Activated CD8-positive, alpha-beta memory T cell treated with anti-CD3 and anti-CD28 coated beads for 36 hours (primary cell): ENCODE data around the gene GPRC5D. TPM values are rescaled to one million over a fixed set of nuclear protein-coding genes. Genes with fewer than 3 reads are reported as not detected.

Experiments used
- CTCF ChIA-PET: fragments of 350-600 bp; sonication (Branson Sonifier 250); formaldehyde crosslinking; loops from one replicate; lab custom pipeline; 2021; ENCODE audit warnings: antibody characterized with exemption; lab: Charles Lee
- POLR2A ChIA-PET: fragments of 350-600 bp; sonication (Branson Sonifier 250); formaldehyde crosslinking; loops from one replicate; lab custom pipeline; 2021; ENCODE audit warnings: antibody characterized with exemption; lab: Charles Lee
- total RNA-seq, 2 experiments: library from RNA; stranded (reverse); gene quantifications; one replicate each; pipeline ENCODE4 v1.2.3, GENCODE V29; 2021

The GPRC5D gene
- total RNA-seq, 2 experiments from 2014 or later, result not detected

DNA sequence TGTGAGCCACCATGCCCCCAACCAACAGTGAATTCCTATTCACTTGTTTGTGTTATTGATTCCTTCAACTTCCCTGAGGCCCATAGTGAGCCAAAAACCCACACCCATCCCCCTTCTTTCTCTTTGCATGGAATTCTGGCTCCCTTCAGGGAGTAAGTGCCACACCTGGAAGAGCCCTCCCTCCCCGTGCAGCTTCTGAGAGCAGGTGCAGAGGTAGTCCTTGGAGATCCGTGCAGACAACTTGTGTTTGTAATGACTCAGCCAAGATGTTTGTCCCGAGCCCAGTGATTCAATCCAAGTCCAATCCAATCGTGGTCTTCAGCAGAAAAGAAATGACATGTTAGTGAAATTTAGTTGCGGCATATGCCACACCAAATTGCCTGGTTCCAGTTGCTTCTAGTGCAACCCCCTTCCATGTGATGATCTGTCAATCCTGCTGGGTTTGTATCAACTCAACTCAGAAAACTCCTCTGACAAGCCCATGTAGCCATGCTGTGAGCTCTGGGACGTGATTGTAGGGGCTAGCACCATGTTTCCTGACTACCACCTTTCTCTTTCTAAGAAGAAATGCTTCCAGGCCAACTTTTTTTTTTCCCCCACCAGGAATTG lies 33.1 kb downstream of the GPRC5D start:
- ChIA-PET POLR2A (no interaction called here), CTCF (no interaction called here)

DNA sequence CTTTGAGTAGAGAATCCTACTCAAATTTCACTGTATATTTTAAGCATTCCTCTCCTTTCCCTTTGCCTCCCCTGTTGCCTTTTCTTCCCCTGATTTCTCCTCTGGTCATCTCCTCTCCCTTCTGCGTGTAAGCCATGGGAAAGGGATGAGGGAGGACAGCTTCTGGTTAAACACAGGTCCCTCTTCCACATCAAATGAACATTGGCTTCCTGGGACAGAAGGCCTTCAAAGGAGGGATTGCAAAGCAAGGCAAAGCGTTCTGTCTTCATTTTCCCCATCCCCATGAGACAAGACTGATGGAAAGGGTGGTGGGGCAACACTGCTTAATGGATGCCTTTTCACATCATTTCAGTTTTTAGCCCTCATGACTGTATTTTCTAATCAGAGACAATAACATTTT lies 34.5 kb downstream of the GPRC5D start:
- ChIA-PET CTCF (interaction anchor here (1.6 kb wide), 1 partner anchor 87 kb away, joined by 3 read pairs; no protein-coding TSS in a partner anchor), POLR2A (no interaction called here)

DNA sequence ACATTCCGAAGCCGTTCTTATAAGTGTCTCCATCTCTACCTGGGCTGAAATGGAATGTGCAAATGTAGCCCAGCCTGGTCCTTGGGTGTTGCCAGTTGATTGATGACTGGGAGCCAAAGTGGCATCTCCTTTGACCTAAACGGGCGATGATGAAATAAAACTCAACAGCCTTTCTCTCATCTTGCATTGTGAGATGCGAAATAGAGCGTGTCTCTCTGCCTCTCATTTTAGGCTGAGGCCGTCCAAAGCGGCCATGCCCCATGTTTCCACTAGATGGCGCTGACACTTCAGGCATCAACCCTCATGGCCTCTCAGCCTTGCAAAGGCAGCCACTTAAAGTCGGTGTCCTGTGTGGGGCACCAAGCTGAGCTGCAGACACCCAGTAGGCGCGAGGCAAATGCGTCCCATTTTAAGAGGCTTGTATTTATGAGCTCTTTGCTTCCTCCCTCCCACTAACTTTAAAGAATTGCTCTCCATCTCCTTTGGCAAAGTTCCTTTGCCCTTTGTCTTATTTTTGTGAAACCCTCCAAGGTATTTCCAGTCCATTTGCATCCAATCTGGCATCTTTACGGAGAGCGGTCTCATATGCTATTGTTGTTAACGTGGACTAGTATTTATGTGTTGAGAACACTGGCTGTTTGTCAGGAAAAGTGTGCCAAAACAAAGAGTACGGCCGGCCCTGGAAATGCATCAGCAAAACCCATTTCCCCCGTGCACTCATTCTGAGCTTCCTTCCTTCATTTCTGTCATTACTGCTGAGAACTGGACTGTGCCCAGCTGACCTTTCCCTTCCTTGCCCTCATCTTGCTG lies 35.6 kb downstream of the GPRC5D start:
- ChIA-PET POLR2A (no interaction called here), CTCF (interaction anchor here (0.8 to 3.7 kb wide), 9 partner anchors 25 to 339 kb away, joined by 3 to 16 read pairs (median 4); partner anchors contain the start of gene GPRC5A)

DNA sequence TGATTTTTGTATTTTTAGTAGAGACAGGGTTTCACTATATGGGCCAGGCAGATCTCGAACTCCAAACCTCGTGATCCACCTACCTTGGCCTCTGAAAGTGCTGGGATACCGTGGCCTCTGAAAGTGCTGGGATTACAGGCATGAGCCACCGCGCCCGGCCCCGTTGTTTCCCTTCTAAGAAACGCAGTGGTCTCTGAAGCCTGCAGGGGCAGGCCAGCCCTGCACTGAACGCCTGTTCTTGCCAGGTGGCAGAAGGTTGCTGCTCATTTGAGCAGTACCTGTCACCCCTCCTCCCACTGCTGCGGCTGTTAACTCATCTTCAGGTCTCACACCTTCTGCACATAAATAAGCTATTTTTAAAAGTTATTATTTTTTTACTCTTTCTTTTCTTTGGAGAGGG lies 36.3 kb downstream of the GPRC5D start:
- ChIA-PET CTCF (interaction anchor here (1.0 to 3.7 kb wide), 4 partner anchors 24 to 296 kb away, joined by 4 to 16 read pairs (median 4); partner anchors contain the start of gene GPRC5A), POLR2A (no interaction called here)

DNA sequence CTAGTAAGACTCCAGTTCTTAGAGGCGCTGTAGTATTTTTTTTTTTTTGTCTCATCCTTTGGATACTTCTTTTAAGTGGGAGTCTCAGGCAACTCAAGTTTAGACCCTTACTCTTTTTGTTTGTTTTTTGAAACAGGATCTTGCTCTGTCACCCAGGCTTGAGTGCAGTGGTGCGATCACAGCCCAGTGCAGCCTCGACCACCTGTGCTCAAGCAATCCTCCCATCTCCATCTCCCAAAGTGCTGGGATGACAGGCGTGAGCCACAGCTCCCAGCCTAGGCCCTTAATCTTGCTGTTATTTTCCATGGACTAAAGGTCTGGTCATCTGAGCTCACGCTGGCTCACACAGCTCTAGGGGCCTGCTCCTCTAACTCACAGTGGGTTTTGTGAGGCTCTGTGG lies 39.3 kb downstream of the GPRC5D start:
- ChIA-PET CTCF (interaction anchor here (0.8 to 1.0 kb wide), 2 partner anchors 299 to 300 kb away, joined by 3 to 4 read pairs; no protein-coding TSS in a partner anchor), POLR2A (interaction anchor here (0.7 kb wide), 1 partner anchor 88 kb away, joined by 4 read pairs; no protein-coding TSS in a partner anchor)

DNA sequence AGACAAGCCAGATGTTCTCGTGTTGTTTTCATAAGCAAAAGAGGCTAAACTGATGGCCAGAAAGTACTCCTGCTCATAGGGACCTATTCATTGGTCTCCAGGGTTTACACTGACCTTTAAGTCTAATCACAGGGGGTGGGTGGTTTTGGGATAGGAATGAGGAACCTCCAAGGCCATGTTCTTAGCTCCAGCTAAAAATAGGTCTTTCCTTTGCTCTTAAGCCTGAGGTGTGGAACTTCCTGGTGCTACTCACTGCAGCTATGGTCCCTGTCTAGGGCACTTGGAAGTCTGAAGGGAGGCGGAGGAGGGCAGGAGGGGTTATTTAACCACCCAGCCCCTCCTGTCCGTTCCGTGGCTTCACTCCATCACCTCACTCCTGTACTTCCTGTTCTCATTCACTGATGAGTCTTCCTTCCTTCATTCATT lies 42.0 kb downstream of the GPRC5D start:
- ChIA-PET CTCF (interaction anchor here (0.7 kb wide), 1 partner anchor 1359 kb away, joined by 3 read pairs; no protein-coding TSS in a partner anchor), POLR2A (no interaction called here)

DNA sequence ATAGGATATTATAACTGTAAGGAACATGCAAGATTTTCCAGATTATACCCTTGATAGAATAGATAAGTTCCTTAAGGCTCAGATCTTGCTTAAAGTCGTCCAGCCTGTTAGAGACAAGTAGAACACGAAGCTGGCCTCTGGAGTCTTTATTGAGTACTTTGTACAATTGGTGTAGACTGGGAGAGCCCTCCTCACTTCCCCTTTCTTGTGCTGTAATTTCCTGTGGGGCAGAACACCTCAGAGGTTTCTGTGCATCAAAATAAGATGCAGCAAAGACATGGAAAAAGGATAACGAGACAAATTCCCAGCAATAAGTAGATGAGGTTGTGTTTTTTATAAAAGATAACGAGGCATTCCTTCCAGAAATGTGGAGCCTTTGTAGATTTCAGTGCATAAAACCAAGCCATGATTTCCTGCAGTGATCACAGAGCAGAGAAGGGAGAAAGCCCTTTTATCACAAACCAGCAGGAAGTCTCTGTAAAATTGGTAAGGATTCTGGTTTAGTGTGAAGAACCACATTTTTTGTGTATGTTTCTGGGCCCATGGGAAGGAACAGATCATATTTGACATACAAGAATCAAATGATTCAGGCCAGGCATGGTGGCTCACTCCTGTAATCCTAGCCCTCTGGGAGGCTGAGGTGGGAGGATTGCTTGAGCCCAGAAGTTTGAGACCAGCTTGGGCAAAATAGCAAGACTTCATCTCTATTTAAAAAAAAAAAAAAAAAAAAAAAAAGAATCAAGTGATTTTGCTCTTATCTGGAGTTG lies 42.6 kb downstream of the GPRC5D start:
- POLR2A ChIA-PET, result no interaction called here
- CTCF ChIA-PET, result interaction anchor here (0.7 to 2.0 kb wide), 2 partner anchors 303 to 1360 kb away, joined by 3 to 5 read pairs; no protein-coding TSS in a partner anchor

DNA sequence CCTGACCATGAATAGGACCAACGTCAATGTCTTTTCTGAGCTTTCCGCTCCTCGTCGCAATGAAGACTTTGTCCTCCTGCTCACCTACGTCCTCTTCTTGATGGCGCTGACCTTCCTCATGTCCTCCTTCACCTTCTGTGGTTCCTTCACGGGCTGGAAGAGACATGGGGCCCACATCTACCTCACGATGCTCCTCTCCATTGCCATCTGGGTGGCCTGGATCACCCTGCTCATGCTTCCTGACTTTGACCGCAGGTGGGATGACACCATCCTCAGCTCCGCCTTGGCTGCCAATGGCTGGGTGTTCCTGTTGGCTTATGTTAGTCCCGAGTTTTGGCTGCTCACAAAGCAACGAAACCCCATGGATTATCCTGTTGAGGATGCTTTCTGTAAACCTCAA lies 43.3 kb downstream of the GPRC5D start:
- CTCF ChIA-PET, result interaction anchor here (0.7 to 2.0 kb wide), 2 partner anchors 85 to 304 kb away, joined by 3 to 5 read pairs; no protein-coding TSS in a partner anchor
- POLR2A ChIA-PET, result no interaction called here

DNA sequence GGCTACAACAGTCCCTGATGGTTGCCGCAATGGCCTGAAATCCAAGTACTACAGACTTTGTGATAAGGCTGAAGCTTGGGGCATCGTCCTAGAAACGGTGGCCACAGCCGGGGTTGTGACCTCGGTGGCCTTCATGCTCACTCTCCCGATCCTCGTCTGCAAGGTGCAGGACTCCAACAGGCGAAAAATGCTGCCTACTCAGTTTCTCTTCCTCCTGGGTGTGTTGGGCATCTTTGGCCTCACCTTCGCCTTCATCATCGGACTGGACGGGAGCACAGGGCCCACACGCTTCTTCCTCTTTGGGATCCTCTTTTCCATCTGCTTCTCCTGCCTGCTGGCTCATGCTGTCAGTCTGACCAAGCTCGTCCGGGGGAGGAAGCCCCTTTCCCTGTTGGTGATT lies 43.7 kb downstream of the GPRC5D start:
- ChIA-PET CTCF (interaction anchor here (0.7 to 2.0 kb wide), 2 partner anchors 85 to 304 kb away, joined by 3 to 5 read pairs; no protein-coding TSS in a partner anchor), POLR2A (no interaction called here)

DNA sequence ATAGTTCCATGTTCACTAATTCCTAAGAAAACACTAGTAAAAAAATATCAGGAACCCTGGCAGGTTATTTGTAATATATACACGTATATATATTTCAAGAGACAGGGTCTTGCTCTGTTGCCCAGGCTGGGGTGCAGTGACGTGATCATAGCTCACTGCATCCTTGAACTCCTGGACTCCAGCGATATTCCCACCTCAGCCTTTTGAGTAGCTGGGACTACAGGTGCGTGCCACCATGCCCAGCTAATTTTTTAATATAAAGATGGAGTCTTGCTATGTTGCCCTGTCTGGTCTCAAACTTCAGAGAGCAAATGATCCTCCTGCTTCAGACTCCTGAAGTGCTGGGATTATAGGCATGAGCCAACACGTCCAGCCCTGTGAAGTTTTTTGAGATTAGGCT lies 44.4 kb downstream of the GPRC5D start:
- ChIA-PET POLR2A (no interaction called here), CTCF (interaction anchor here (2.0 kb wide), 1 partner anchor 305 kb away, joined by 5 read pairs; no protein-coding TSS in a partner anchor)

DNA sequence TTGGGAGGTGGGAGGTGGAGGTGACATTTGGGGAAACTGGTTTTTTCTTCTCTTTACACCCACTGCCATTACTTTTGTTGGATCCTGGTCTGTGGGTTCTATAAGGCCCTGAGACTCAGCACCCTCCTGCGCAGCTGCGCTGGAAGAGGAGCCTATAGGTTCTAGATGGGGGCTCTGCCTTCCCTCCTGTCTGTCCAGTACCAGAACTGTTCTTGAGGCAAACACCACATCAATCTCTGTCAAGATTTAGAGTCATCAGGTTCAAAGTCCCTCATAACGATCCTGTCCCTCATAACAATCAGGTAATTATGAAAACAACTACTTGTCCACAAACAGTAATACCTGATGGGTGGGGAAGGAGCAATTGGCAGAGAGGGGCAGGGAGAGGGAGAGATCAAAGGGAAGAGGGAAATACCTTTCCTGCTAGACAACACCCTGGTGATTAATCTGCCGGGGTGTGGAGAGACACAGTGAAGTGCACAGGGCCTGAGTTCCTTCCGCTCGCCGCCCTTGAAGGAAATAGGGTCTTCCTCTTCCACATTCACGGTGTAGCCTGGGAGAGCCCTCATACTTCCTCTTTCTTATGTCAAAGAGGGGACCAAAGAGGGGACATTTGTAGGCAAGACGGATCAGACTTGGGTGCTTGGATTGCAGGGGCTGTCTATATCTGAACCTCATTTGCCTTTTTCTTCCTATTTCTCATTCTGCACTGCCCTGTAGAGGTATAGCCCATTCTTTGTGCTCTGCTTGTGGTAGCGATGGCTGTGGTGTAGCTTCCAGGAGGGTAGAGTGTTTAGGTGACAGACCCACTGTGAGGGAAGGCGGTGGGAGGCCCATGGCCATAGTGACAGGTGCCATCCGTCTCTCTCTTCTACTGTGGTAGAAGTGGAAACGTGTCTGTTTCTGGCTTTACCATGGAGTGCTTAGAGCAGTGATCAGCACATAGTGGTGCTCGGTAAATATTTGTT lies 48.0 kb downstream of the GPRC5D start:
- CTCF ChIA-PET, result no interaction called here

DNA sequence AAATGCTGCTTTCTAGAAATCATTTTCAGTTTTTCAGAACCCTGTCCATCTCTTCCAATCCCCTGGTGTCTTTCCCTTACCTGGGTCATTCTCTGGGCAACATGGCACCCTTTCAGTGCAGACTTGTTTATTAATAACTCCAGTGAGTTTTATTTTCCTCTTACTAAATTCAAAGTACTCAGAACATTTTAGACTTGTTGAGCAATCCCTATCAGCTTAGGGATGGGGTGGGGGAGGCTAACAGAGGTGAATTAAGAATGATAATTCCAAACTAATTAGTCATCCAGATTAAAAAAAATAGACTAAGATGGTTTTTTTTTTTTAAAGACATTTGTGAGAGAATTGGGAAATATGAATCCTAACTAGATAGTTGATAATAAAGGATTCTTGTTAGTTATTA lies 49.9 kb downstream of the GPRC5D start:
- CTCF ChIA-PET, result interaction anchor here (0.7 to 1.2 kb wide), 3 partner anchors 9 to 113 kb away, joined by 3 to 4 read pairs (median 3); no protein-coding TSS in a partner anchor
- POLR2A ChIA-PET, result no interaction called here

More for the DNA sequence above, 48.0 kb downstream of the GPRC5D start:
- POLR2A ChIA-PET, result no interaction called here

DNA sequence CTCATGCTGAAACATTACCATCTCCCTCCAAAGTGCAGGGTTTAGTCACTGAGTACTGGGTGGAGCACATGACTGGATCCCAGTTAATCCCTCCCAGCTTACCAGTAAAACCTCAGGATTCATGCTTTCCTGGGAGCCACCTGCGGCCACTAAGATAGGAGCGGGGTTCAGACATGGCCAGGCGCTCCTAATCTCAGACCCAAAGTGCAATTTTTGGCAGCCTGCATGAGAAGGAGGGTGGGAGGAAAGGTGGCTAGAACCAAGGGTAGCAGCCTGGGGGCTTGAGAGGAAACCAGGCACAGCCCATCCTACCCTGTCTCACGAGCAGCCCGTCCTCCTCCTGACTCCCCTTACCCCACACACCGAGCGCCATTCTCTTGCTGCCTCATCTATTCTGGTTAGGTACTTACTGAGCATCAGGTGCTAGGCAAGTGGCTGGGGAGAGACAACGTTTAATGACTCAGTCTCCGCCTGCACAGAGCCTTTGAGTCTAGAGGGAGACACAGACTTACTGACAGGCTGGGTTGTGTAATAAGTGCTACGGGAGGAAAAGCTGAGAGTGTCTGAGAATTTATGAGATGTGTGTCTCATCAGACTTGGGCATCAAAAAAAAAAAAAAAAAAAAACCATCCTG lies 50.7 kb downstream of the GPRC5D start:
- CTCF ChIA-PET, result interaction anchor here (0.6 to 1.2 kb wide), 5 partner anchors 8 to 324 kb away, joined by 3 to 4 read pairs (median 3); no protein-coding TSS in a partner anchor
- POLR2A ChIA-PET, result no interaction called here

DNA sequence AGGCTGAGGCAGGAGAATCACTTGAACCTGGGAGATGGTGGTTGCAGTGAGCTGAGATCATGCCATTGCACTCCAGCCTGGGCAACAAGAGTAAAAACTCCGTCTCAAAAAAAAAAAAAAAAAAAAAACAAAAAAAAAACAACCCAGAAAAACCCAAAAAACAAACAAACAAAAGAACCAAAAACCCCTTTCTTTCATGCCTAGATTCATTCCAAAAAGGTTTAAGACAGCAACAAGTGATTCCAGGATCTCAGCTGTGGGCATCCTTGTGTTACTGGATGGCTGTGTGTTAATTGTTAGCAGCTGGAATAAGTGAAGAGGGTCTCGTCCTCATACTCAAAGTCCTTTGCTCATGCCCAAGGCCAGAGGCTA lies 51.2 kb downstream of the GPRC5D start:
- POLR2A ChIA-PET, result no interaction called here

DNA sequence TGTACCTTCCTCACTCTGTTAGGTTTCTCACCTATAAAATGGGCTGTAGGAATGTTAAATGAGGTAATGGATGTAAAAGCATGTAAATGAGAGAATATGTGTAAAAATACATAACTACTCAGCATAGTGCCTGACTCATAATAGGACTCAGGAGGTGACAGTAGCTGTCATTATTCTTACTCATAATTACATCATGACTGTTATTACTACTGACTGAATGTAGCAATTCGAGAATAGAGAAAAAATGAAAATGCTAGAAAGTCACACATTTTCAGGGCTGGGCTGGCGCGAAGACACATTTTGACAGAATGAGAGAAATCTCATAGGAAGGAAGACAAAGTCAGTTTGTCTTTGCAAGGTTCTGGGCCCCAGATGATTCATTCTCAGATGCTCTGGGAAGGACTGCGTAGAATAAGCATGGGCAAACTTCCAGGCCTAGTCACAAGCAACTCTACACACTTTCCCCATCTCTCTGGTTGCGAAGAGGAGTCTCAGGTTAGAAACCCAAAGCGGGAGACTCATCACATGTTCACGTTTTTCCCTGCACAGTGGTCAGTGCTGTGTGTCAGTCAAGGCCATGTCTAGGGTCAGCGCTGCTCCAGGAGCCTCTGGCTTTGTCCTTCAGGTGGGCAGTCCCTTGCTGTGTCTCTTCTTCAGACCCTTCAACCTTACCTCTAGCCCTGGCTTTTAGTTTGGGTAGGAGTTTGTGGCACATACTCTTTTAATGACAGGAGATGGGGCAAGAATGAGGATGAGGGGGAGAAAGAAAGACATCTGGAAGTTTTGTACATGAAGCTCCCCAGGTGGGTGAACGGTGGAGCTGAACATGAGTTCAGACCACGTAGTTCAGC lies 52.2 kb downstream of the GPRC5D start:
- ChIA-PET CTCF (no interaction called here), POLR2A (interaction anchor here (0.7 to 0.9 kb wide), 3 partner anchors 26 to 296 kb away, joined by 3 read pairs; partner anchors contain the start of gene EMP1)

More for the DNA sequence above, 51.2 kb downstream of the GPRC5D start:
- CTCF ChIA-PET, result interaction anchor here (1.2 kb wide), 1 partner anchor 13 kb away, joined by 3 read pairs; no protein-coding TSS in a partner anchor

DNA sequence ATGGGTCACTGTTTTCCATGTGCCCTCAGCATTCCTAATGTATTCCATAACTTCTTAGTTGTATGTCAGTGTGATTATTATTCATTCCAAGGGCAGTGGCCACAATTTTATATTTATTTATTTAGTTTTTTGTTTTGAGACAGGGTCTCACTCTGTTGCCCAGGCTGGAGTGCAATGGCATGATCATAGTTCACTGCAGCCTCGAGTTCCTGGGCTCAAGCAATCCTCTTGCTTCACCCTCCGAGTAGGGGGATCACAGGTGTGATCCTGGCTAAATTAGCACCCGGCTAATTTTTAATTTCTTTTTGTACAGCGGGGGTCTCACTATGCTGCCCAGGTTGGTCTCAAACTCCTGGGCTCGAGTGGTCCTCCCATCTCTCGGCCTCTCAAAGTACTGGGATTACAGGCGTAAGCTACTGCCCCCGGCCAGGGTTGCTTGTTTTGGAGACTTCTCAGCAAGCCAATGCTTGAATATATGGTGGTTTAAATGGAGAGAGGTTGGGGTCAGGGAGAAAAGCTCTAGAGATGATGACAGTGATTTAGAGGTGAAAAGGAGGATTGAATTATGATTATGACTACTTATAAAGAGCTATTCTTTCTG lies 53.0 kb downstream of the GPRC5D start:
- POLR2A ChIA-PET, result interaction anchor here (0.7 to 0.9 kb wide), 3 partner anchors 25 to 297 kb away, joined by 3 read pairs; partner anchors contain the start of gene EMP1
- CTCF ChIA-PET, result no interaction called here
